Tibial nerve (tissue), 4 donors: Measurements from ENCODE around the gene PLD3. TPM values are rescaled to one million over a fixed set of nuclear protein-coding genes. Genes with fewer than 3 reads are reported as not detected.
"Not testable (repeated sequence)": the region's sequence is repeated elsewhere in the genome, so short reads cannot be mapped to it uniquely, and the experiment has no call there.

ENCODE experiments used
- DNase-seq, 2 donors: peaks; one replicate each; pipeline ENCODE4 v3.0.0-alpha.2; 2019; ENCODE audit warnings: low spot score in 2 of 2
- H3K27ac ChIP-seq, 4 donors: fragments of 200-600 bp; sonication (generic) in 3 of 4; one replicate each; pipeline ENCODE4 v1.5.1; 2017 to 2019; ENCODE audit warnings: mild to moderate bottlenecking in 1 of 4
- H3K27me3 ChIP-seq, 2 donors: fragments of 200-600 bp; sonication (generic) in 1 of 2; one replicate each; pipeline versions ENCODE4 v1.5.1 to v1.6.0; 2017 to 2019
- H3K36me3 ChIP-seq, 3 donors: fragments of 200-600 bp; sonication (generic); one replicate each; pipeline ENCODE4 v1.5.1; 2018 to 2019
- H3K4me1 ChIP-seq, 4 donors: fragments of 200-600 bp; sonication (generic) in 3 of 4; one replicate each; pipeline ENCODE4 v1.5.1; 2017 to 2019
- H3K4me3 ChIP-seq, 4 donors: fragments of 200-600 bp; sonication (generic) in 3 of 4; one replicate each; pipeline ENCODE4 v1.5.1; 2017 to 2019; ENCODE audit warnings: mild to moderate bottlenecking in 1 of 4, moderate library complexity in 1 of 4
- H3K9me3 ChIP-seq, 4 donors: fragments of 200-600 bp; sonication (generic) in 3 of 4; one replicate each; pipeline ENCODE4 v1.5.1; 2017 to 2019
- CTCF ChIP-seq, 5 experiments: fragments of 200-600 bp in 3 of 5; fragments of 450-650 bp in 2 of 5; sonication (generic) in 3 of 5; IDR thresholded peaks; one replicate each; pipeline ENCODE4 v1.5.1; 2016 to 2019; ENCODE audit warnings: antibody characterized with exemption in 5 of 5, mild to moderate bottlenecking in 3 of 5, moderate library complexity in 2 of 5
- EP300 ChIP-seq, 2 donors: sonication (generic); formaldehyde crosslinking; IDR thresholded peaks; one replicate each; pipeline ENCODE4 v1.6.1; 2017; ENCODE audit warnings: antibody characterized with exemption in 2 of 2, mild to moderate bottlenecking in 1 of 2
- POLR2A ChIP-seq, 2 donors: fragments of 450-650 bp; IDR thresholded peaks; one replicate each; pipeline ENCODE4 v1.6.1; 2017; ENCODE audit warnings: antibody characterized with exemption in 2 of 2, mild to moderate bottlenecking in 2 of 2, moderate library complexity in 2 of 2
- WGBS, 2 donors: methylation state at CpG; one replicate each; pipeline ENCODE4 v1.1.5; 2018; 5-methylcytosine and 5-hydroxymethylcytosine counted together
- total RNA-seq, 4 donors: library from RNA; depleted of rRNA; stranded (reverse); fragments of >200 nt; gene quantifications; one replicate each; pipeline ENCODE4 v1.1.0, GENCODE V29; 2016

The PLD3 gene
- total RNA-seq, 4 donors from 2014 or later, result 259 to 352 (median 281) TPM

- no peak for TF ChIP-seq CTCF (IDR thresholded peaks at IDR 0.05)
- TF ChIP-seq POLR2A (IDR thresholded peaks at IDR 0.05), result no peak
- no peak for TF ChIP-seq EP300 (IDR thresholded peaks at IDR 0.05)
- H3K9me3 ChIP-seq, result no peaks in the 10 kb centered on the region
- DNase-seq, result no peak
- no peak overlapping the region for H3K27ac ChIP-seq
- H3K36me3 ChIP-seq, result peaks cover 0 to 65% (median 0%) of the 10 kb centered on the region in 3 donors
- 77% methylated on average over 10 to 16 of the region's 16 CpGs for WGBS, 2 donors
- no peaks in the 10 kb centered on the region for H3K27me3 ChIP-seq
- H3K4me1 ChIP-seq, result peaks cover 0 to 24% (median 4%) of the 10 kb centered on the region in 4 donors
- H3K4me3 ChIP-seq, result no peak overlapping the region
Observed at GRCh38 chr19:40367577-40368434, 19.3 kb downstream of the PLD3 start.

- Histone ChIP-seq H3K4me1 (peaks cover 0 to 22% (median 4%) of the 10 kb centered on the region in 4 donors), H3K27me3 (no peaks in the 10 kb centered on the region), H3K4me3 (no peak overlapping the region), H3K9me3 (no peaks in the 10 kb centered on the region), H3K27ac (no peak overlapping the region), H3K36me3 (peaks cover 0 to 85% (median 4%) of the 10 kb centered on the region in 3 donors)
- TF ChIP-seq POLR2A (IDR thresholded peaks at IDR 0.05) (no peak), EP300 (IDR thresholded peaks at IDR 0.05) (no peak), CTCF (IDR thresholded peaks at IDR 0.05) (no peak)
- 72 to 89% methylated on average over 7 to 12 of the region's 12 CpGs for WGBS, 2 donors
- no peak for DNase-seq
Observed at GRCh38 chr19:40369797-40370196, 21.3 kb downstream of the PLD3 start.

GRCh38 chr19:40370253-40370652 is 21.8 kb downstream of the PLD3 start:
- not testable (repeated sequence) for DNase-seq, H3K27ac ChIP-seq, H3K9me3 ChIP-seq, H3K4me3 ChIP-seq, H3K27me3 ChIP-seq
- WGBS, 2 donors, result 92 to 94% methylated on average over 3 of the region's 3 CpGs
- peaks cover 0 to 90% (median 4%) of the 10 kb centered on the region in 3 donors for H3K36me3 ChIP-seq
- H3K4me1 ChIP-seq, result peaks cover 0 to 18% (median 4%) of the 10 kb centered on the region in 4 donors

GRCh38 chr19:40370997-40371801 is 22.7 kb downstream of the PLD3 start:
- Histone ChIP-seq H3K27me3 (no peaks in the 10 kb centered on the region), H3K4me3 (no peak overlapping the region), H3K9me3 (no peaks in the 10 kb centered on the region), H3K36me3 (peaks cover 0 to 99% (median 4%) of the 10 kb centered on the region in 3 donors), H3K4me1 (peaks cover 0 to 8% (median 3%) of the 10 kb centered on the region in 4 donors), H3K27ac (no peak overlapping the region)
- 83 to 86% methylated on average over 7 of the region's 7 CpGs for WGBS, 2 donors
- no peak for DNase-seq
- TF ChIP-seq EP300 (IDR thresholded peaks at IDR 0.05), result no peak
- TF ChIP-seq CTCF (IDR thresholded peaks at IDR 0.05), result no peak
- TF ChIP-seq POLR2A (IDR thresholded peaks at IDR 0.05), result no peak

- Histone ChIP-seq H3K4me3 (no peak overlapping the region), H3K4me1 (peaks cover 0 to 3% (median 0%) of the 10 kb centered on the region in 4 donors), H3K36me3 (peaks cover 0 to 100% (median 4%) of the 10 kb centered on the region in 3 donors), H3K27ac (no peak overlapping the region), H3K27me3 (no peaks in the 10 kb centered on the region), H3K9me3 (no peaks in the 10 kb centered on the region)
- TF ChIP-seq POLR2A (IDR thresholded peaks at IDR 0.05), result no peak
- TF ChIP-seq EP300 (IDR thresholded peaks at IDR 0.05), result no peak
- TF ChIP-seq CTCF (IDR thresholded peaks at IDR 0.05), result no peak
- DNase-seq, result no peak
- WGBS, 2 donors, result 89 to 100% methylated on average over 2 to 5 of the region's 5 CpGs
Observed at GRCh38 chr19:40371802-40372122, 23.3 kb downstream of the PLD3 start.
